PC-3 (cell line): ENCODE results near the gene NPLOC4. TPM values are rescaled to one million over a fixed set of nuclear protein-coding genes. Genes with fewer than 3 reads are reported as not detected.

ENCODE experiments used
- ATAC-seq: fragments of 200-7000 bp; cut with Tn5 transposase; 2 replicates; pipeline ENCODE4 v1.9.1; 2020; ENCODE audit warnings: mild to moderate bottlenecking, moderate library complexity
- BruUV-seq: library from RNA; stranded (reverse); fragments of 400-500 nt; replicated peaks from 2 replicates; lab custom pipeline; 2021; lab: Mats Ljungman, UMichigan
- CTCF ChIA-PET: fragments of 300-600 bp; sonication (Branson Sonifier 250); formaldehyde crosslinking; loops from one replicate; lab custom pipeline; 2022; ENCODE audit warnings: antibody characterized with exemption; lab: Charles Lee
- POLR2A ChIA-PET: fragments of 300-600 bp; sonication (Branson Sonifier 250); formaldehyde crosslinking; loops from one replicate; lab custom pipeline; 2022; ENCODE audit warnings: antibody characterized with exemption; ENCODE audit not compliant: unreplicated experiment; lab: Charles Lee
- DNase-seq: peaks from one replicate; pipeline ENCODE4 v3.0.0-alpha.2; 2015
- H2AFZ ChIP-seq: fragments of 300-600 bp; sonication (generic); 2 replicates; pipeline ENCODE4 v1.6.0; 2016; ENCODE audit warnings: antibody characterized with exemption, low read length
- H3F3A ChIP-seq: fragments of 300-600 bp; sonication (generic); one replicate; pipeline ENCODE4 v1.6.0; 2017; ENCODE audit warnings: antibody characterized with exemption, low read length, control low read depth, mild to moderate bottlenecking; ENCODE audit not compliant: unreplicated experiment
- H3K27ac ChIP-seq: fragments of 300-600 bp; sonication (generic); 2 replicates; pipeline ENCODE4 v1.5.1; 2016; ENCODE audit warnings: mild to moderate bottlenecking, low read length
- H3K27me3 ChIP-seq: fragments of 300-600 bp; sonication (generic); 2 replicates; pipeline ENCODE4 v1.6.1; 2016; ENCODE audit warnings: low read length, mixed read lengths
- H3K36me3 ChIP-seq: fragments of 300-600 bp; sonication (generic); 2 replicates; pipeline ENCODE4 v1.6.1; 2016; ENCODE audit warnings: low read depth, mixed run types, low read length, mixed read lengths
- H3K4me1 ChIP-seq: fragments of 300-600 bp; sonication (generic); 2 replicates; pipeline ENCODE4 v1.5.1; 2016; ENCODE audit warnings: low read length; ENCODE audit not compliant: insufficient read depth
- H3K4me2 ChIP-seq: fragments of 300-600 bp; sonication (generic); 2 replicates; pipeline ENCODE4 v1.6.0; 2016; ENCODE audit warnings: low read length
- H3K4me3 ChIP-seq: fragments of 300-600 bp; sonication (generic); 2 replicates; pipeline ENCODE4 v1.5.1; 2016; ENCODE audit warnings: mild to moderate bottlenecking, low read length, mixed read lengths
- H3K79me2 ChIP-seq: fragments of 300-600 bp; sonication (generic); 2 replicates; pipeline ENCODE4 v1.6.1; 2017; ENCODE audit warnings: low read length, mixed read lengths
- H3K9ac ChIP-seq: fragments of 300-600 bp; sonication (generic); 2 replicates; pipeline ENCODE4 v1.6.0; 2016; ENCODE audit warnings: mild to moderate bottlenecking, low read length
- H3K9me2 ChIP-seq: fragments of 300-600 bp; sonication (generic); replicated peaks from 2 replicates; pipeline ENCODE4 v1.6.1; 2016; ENCODE audit warnings: mixed run types, low read length, mixed read lengths
- H3K9me3 ChIP-seq: fragments of 300-600 bp; sonication (generic); 2 replicates; pipeline ENCODE4 v1.6.1; 2016; ENCODE audit warnings: low read length, mixed read lengths
- H4K20me1 ChIP-seq: fragments of 300-600 bp; sonication (generic); 2 replicates; pipeline ENCODE4 v1.6.1; 2016; ENCODE audit warnings: low read length, mixed read lengths
- EZH2 ChIP-seq: fragments of 300-600 bp; sonication (generic); IDR thresholded peaks from one replicate; pipeline ENCODE4 v1.6.1; 2017; ENCODE audit warnings: antibody characterized with exemption, mild to moderate bottlenecking, low read length; ENCODE audit not compliant: unreplicated experiment
- EZH2phosphoT487 ChIP-seq: fragments of 300-600 bp; sonication (generic); IDR thresholded peaks from 2 replicates; pipeline ENCODE4 v1.6.1; 2018; ENCODE audit warnings: mild to moderate bottlenecking, antibody characterized with exemption, low read length, borderline replicate concordance
- intact Hi-C: fragments of 100-400 bp; cut with micrococcal nuclease; formaldehyde crosslinking; loops from 2 replicates; pipeline ENCODE4 v1.9.0; 2023
- total RNA-seq: library from RNA; depleted of rRNA; stranded (reverse); fragments of >200 nt; gene quantifications from 2 replicates; pipeline ENCODE4 v1.2.3, GENCODE V29; 2014
- TF ChIP-seq, protein P1 (sequence below): fragments of 300-600 bp; sonication (generic); conservative IDR thresholded peaks from 2 replicates; pipeline ENCODE4 v1.5.1; 2017; ENCODE audit warnings: antibody characterized with exemption, low read depth, mild to moderate bottlenecking, low read length

The NPLOC4 gene
- total RNA-seq, 1 experiment from 2014 or later = 109 TPM

DNA sequence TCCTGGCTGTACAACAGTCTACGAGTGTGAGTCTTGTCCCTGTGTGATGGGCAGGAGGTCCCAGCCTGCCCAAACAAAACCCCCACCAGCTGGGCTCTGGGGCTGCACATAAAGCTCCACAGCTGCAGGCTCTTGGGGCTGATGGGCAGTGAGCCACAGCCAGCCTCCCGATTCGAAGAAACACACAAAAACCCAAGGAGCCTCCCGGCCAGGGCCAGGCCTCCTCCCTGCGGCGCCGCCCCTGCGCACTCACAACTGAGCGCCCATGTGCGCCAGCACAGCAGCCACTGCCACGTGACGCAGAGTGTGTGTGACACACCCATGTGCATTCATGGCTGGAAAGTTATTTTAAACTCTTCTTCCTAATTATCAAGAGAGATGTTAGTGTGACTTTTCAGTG is 54.2 kb downstream of the NPLOC4 start:
- CTCF ChIA-PET = no interaction called here
- H3K4me1 ChIP-seq = peaks cover 37% of the 10 kb centered on the region
- no peaks in the 10 kb centered on the region for H3K9me3 ChIP-seq
- intact Hi-C loops = no loop called here
- no peak overlapping the region for H3K27ac ChIP-seq
- POLR2A ChIA-PET = no interaction called here
- H4K20me1 ChIP-seq = peaks cover 73% of the 10 kb centered on the region
- no peak overlapping the region for H3K4me3 ChIP-seq
- peaks cover 28% of the 10 kb centered on the region for H3K79me2 ChIP-seq
- H3K9me2 ChIP-seq = no peaks in the 10 kb centered on the region
- DNase-seq (no peak), ATAC-seq (no peak)
- peaks cover 50% of the 10 kb centered on the region for H3K36me3 ChIP-seq
- H3K9ac ChIP-seq = no peak overlapping the region
- H3K27me3 ChIP-seq = no peaks in the 10 kb centered on the region
- TF ChIP-seq, protein P1, sequence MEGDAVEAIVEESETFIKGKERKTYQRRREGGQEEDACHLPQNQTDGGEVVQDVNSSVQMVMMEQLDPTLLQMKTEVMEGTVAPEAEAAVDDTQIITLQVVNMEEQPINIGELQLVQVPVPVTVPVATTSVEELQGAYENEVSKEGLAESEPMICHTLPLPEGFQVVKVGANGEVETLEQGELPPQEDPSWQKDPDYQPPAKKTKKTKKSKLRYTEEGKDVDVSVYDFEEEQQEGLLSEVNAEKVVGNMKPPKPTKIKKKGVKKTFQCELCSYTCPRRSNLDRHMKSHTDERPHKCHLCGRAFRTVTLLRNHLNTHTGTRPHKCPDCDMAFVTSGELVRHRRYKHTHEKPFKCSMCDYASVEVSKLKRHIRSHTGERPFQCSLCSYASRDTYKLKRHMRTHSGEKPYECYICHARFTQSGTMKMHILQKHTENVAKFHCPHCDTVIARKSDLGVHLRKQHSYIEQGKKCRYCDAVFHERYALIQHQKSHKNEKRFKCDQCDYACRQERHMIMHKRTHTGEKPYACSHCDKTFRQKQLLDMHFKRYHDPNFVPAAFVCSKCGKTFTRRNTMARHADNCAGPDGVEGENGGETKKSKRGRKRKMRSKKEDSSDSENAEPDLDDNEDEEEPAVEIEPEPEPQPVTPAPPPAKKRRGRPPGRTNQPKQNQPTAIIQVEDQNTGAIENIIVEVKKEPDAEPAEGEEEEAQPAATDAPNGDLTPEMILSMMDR = no peak
- TF ChIP-seq EZH2phosphoT487 (no peak), EZH2 (no peak)
- H3F3A ChIP-seq = peaks cover 12% of the 10 kb centered on the region
- H3K4me2 ChIP-seq = no peak overlapping the region
- no TSS peak for BruUV-seq
- no peak overlapping the region for H2AFZ ChIP-seq

DNA sequence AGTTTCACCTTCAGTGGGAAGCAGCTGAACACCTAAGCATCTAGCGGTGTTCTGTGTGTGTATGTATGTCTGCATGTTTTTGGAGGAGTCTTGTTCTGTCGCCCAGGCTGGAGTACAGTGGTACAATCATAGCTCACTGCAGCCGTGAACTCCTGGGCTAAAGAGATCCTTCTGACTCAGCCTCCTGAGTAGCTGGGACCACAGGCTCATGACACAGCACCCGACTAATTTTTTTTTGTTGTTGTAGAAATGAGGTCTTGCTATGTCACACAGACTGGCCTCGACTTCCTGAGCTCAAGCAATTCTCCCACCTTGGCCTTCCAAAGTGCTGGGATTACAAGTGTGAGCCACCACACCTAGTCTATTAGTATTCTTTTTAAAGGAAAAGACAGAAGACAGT is 54.6 kb downstream of the NPLOC4 start:
- Histone ChIP-seq H3K9me3 (no peaks in the 10 kb centered on the region), H2AFZ (no peak overlapping the region), H3F3A (peaks cover 14% of the 10 kb centered on the region), H3K79me2 (peaks cover 28% of the 10 kb centered on the region), H3K36me3 (peaks cover 50% of the 10 kb centered on the region), H3K9me2 (no peaks in the 10 kb centered on the region), H3K4me1 (peaks cover 41% of the 10 kb centered on the region), H4K20me1 (peaks cover 77% of the 10 kb centered on the region), H3K27me3 (no peaks in the 10 kb centered on the region), H3K9ac (no peak overlapping the region), H3K27ac (no peak overlapping the region), H3K4me2 (no peak overlapping the region), H3K4me3 (no peak overlapping the region)
- TF ChIP-seq EZH2 (no peak), EZH2phosphoT487 (no peak)
- TF ChIP-seq, protein P1 = no peak
- ChIA-PET POLR2A (no interaction called here), CTCF (no interaction called here)
- DNase-seq = peak; percentile 10
- no peak for ATAC-seq
- intact Hi-C loops = no loop called here
- BruUV-seq = no TSS peak

DNA sequence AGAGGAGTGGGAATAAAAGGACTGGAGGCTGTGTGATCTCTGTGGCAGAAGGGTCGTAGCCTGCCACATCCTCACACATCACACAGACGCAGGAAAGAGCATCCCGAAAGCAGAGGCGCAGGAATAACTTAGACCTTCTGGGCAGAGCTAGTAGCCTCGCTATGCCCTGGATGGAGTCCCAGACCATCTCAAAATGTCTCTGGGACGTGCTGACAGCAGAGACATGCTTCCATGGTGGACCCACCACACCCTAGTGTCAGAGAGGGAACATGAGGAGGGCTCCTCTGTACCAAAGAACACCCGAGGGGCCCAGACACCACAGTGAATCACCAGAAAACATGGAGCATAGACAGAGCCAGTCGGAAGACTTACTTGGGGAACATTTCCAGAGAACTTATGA is 55.2 kb downstream of the NPLOC4 start:
- Histone ChIP-seq H3F3A (peaks cover 15% of the 10 kb centered on the region), H3K9me3 (no peaks in the 10 kb centered on the region), H2AFZ (no peak overlapping the region), H3K36me3 (peaks cover 46% of the 10 kb centered on the region), H3K4me3 (no peak overlapping the region), H3K27ac (no peak overlapping the region), H3K4me1 (peaks cover 47% of the 10 kb centered on the region), H4K20me1 (peaks cover 78% of the 10 kb centered on the region), H3K27me3 (no peaks in the 10 kb centered on the region), H3K9ac (no peak overlapping the region), H3K9me2 (no peaks in the 10 kb centered on the region), H3K79me2 (peaks cover 28% of the 10 kb centered on the region), H3K4me2 (no peak overlapping the region)
- no peak for ATAC-seq
- CTCF ChIA-PET = no interaction called here
- no peak for DNase-seq
- intact Hi-C loops = no loop called here
- TF ChIP-seq EZH2 (no peak), EZH2phosphoT487 (no peak)
- TF ChIP-seq, protein P1 = no peak
- POLR2A ChIA-PET = no interaction called here
- no TSS peak for BruUV-seq
